ENCODE measurements around the gene MAPK1. TPM values are rescaled to one million over a fixed set of nuclear protein-coding genes. Genes with fewer than 3 reads are reported as not detected.
"Not testable (repeated sequence)": the region's sequence is repeated elsewhere in the genome, so short reads cannot be mapped to it uniquely, and the experiment has no call there.

The MAPK1 gene
- total RNA-seq, 1 experiment from 2014 or later = 87.4 TPM

- Mint-ChIP-seq H3K4me1 (no peaks in the 10 kb centered on the region), H3K27ac (no peak overlapping the region), H3K36me3 (0 out of 2 replicates have a peak, but pooled peaks cover 2% of the 10 kb centered on the region), H3K27me3 (ENCODE audit: low read depth) (peaks cover 7% of the 10 kb centered on the region), H3K9me3 (peaks cover 3% of the 10 kb centered on the region), H3K4me3 (no peak overlapping the region)
- ChIA-PET POLR2A (no interaction called here), CTCF (no interaction called here)
- DNase-seq (ENCODE audit: low spot score) (no peak), ATAC-seq (no peak)
- TF ChIP-seq JUN (CRISPR knock-in tag; IDR thresholded peaks at IDR 0.05) = no peak
- TF ChIP-seq ZBTB21 (CRISPR knock-in tag; IDR thresholded peaks at IDR 0.05; ENCODE audit: borderline replicate concordance) = no peak
- TF ChIP-seq ZNF281 (CRISPR knock-in tag; IDR thresholded peaks at IDR 0.05) = no peak
- no peak for TF ChIP-seq ATF2 (CRISPR knock-in tag; IDR thresholded peaks at IDR 0.05; ENCODE audit: borderline replicate concordance, low read depth)
- no peak for TF ChIP-seq ZNF263 (CRISPR knock-in tag; IDR thresholded peaks at IDR 0.05; ENCODE audit: low read depth)
- TF ChIP-seq AFF4 (CRISPR knock-in tag; IDR thresholded peaks at IDR 0.05; ENCODE audit: borderline replicate concordance) = no peak
Observed at GRCh38 chr22:21887841-21888240, 20.4 kb upstream of the MAPK1 start.

- POLR2A ChIA-PET; CTCF ChIA-PET; H3K27ac Mint-ChIP-seq; H3K36me3 Mint-ChIP-seq; H3K4me3 Mint-ChIP-seq; ATAC-seq; DNase-seq (ENCODE audit: low spot score); H3K4me1 Mint-ChIP-seq; H3K27me3 Mint-ChIP-seq (ENCODE audit: low read depth); H3K9me3 Mint-ChIP-seq: not testable (repeated sequence)
Observed at GRCh38 chr22:21883930-21884329, 16.5 kb upstream of the MAPK1 start.

- not testable (repeated sequence) for H3K27me3 Mint-ChIP-seq (ENCODE audit: low read depth)
Observed at GRCh38 chr22:21882754-21883333, 15.4 kb upstream of the MAPK1 start.

GRCh38 chr22:21881841-21882753, 14.7 kb upstream of the MAPK1 start:
- Mint-ChIP-seq H3K4me3 (no peak overlapping the region), H3K9me3 (peaks cover 3% of the 10 kb centered on the region), H3K27me3 (ENCODE audit: low read depth) (peaks cover 5% of the 10 kb centered on the region), H3K4me1 (no peaks in the 10 kb centered on the region), H3K27ac (no peak overlapping the region), H3K36me3 (0 out of 2 replicates have a peak, but pooled peaks cover 2% of the 10 kb centered on the region)
- POLR2A ChIA-PET = no interaction called here
- DNase-seq (ENCODE audit: low spot score) = no peak
- no peak for ATAC-seq
- CTCF ChIA-PET = interaction anchor here (1.0 kb wide), 1 partner anchor 179 kb away, joined by 3 read pairs; no protein-coding TSS in a partner anchor
- TF ChIP-seq ZNF263 (CRISPR knock-in tag; IDR thresholded peaks at IDR 0.05; ENCODE audit: low read depth) (no peak), NR3C1 (CRISPR knock-in tag; conservative IDR thresholded peaks at IDR 0.05; ENCODE audit: low read depth) (no peak), AFF4 (CRISPR knock-in tag; IDR thresholded peaks at IDR 0.05; ENCODE audit: borderline replicate concordance) (no peak), NR1H2 (CRISPR knock-in tag; IDR thresholded peaks at IDR 0.05) (no peak), SP1 (CRISPR knock-in tag; conservative IDR thresholded peaks at IDR 0.05) (no peak), USF1 (CRISPR knock-in tag; IDR thresholded peaks at IDR 0.05) (no peak), ATF1 (CRISPR knock-in tag; IDR thresholded peaks at IDR 0.05) (no peak)

More at GRCh38 chr22:21882754-21883333, 15.4 kb upstream of the MAPK1 start:
- H3K27ac Mint-ChIP-seq; DNase-seq (ENCODE audit: low spot score); CTCF ChIA-PET; H3K4me3 Mint-ChIP-seq; H3K9me3 Mint-ChIP-seq; POLR2A ChIA-PET; ATAC-seq; H3K36me3 Mint-ChIP-seq; H3K4me1 Mint-ChIP-seq: not testable (repeated sequence)
